RPMI7951 (cell line): Measurements from ENCODE around the gene ATL3. TPM values are rescaled to one million over a fixed set of nuclear protein-coding genes. Genes with fewer than 3 reads are reported as not detected.
A peak's percentile ranks its signal among the peaks of the same experiment; 100 is the strongest.
"Not testable (repeated sequence)": the region's sequence is repeated elsewhere in the genome, so short reads cannot be mapped to it uniquely, and the experiment has no call there.

Source experiments
- DNase-seq: peaks from one replicate; pipeline ENCODE4 v3.0.0-alpha.2; 2012; ENCODE audit warnings: low read depth
- total RNA-seq: library from RNA; depleted of rRNA; stranded (reverse); fragments of >200 nt; shearing (Covaris generic); gene quantifications from 2 replicates; pipeline ENCODE4 v1.2.3, GENCODE V29; 2014

The ATL3 gene
- total RNA-seq, 1 experiment from 2014 or later: 128 TPM

GRCh38 chr11:63681321-63682065, 10.3 kb upstream of the ATL3 start, which contains the start of gene RTN3:
Gene RTN3 (plus strand): TSS chr11:63681500. CDS start chr11:63681637, 137 bp downstream.
- peak; percentile 95 for DNase-seq

- no peak for DNase-seq
Measured at GRCh38 chr11:63680834-63681320, 9.7 kb upstream of the ATL3 start.

GRCh38 chr11:63673579-63673978, 2.4 kb upstream of the ATL3 start:
- no peak for DNase-seq

- no peak for DNase-seq
Measured at GRCh38 chr11:63672936-63673539, 1.9 kb upstream of the ATL3 start.

- no peak for DNase-seq
Measured at GRCh38 chr11:63672156-63672463, 934 bp upstream of the ATL3 start.

GRCh38 chr11:63670433-63671321, 499 bp downstream of the ATL3 start:
- peak; percentile 67 for DNase-seq

- DNase-seq: no peak
Measured at GRCh38 chr11:63670096-63670432, 1.1 kb downstream of the ATL3 start.

- DNase-seq: peak; percentile 87
Measured at GRCh38 chr11:63667995-63668795, 3.0 kb downstream of the ATL3 start.

- no peak for DNase-seq
Measured at GRCh38 chr11:63666874-63667273, 4.3 kb downstream of the ATL3 start.

- peak; percentile 60 for DNase-seq
Measured at GRCh38 chr11:63663809-63664208, 7.4 kb downstream of the ATL3 start.

- DNase-seq: no peak
Measured at GRCh38 chr11:63660972-63661371, 10.2 kb downstream of the ATL3 start.

GRCh38 chr11:63652671-63653070, 18.5 kb downstream of the ATL3 start:
- no peak for DNase-seq

GRCh38 chr11:63643205-63643604, 28.0 kb downstream of the ATL3 start:
- DNase-seq: no peak

GRCh38 chr11:63641727-63642126, 29.4 kb downstream of the ATL3 start:
- peak; percentile 8 for DNase-seq

- DNase-seq: peak; percentile 10
Measured at GRCh38 chr11:63639199-63639832, 31.9 kb downstream of the ATL3 start.

GRCh38 chr11:63638436-63638835, 32.7 kb downstream of the ATL3 start:
- DNase-seq: not testable (repeated sequence)

- peak; percentile 45 for DNase-seq
Measured at GRCh38 chr11:63635762-63636465, 35.3 kb downstream of the ATL3 start.

GRCh38 chr11:63629426-63629825, 41.8 kb downstream of the ATL3 start:
- no peak for DNase-seq

- DNase-seq: no peak
Measured at GRCh38 chr11:63623513-63624140, 47.5 kb downstream of the ATL3 start.

GRCh38 chr11:63622323-63622722, 48.9 kb downstream of the ATL3 start:
- DNase-seq: no peak
